ENCODE results near the gene PSMC5. TPM values are rescaled to one million over a fixed set of nuclear protein-coding genes. Genes with fewer than 3 reads are reported as not detected.
"Not testable (repeated sequence)": the region's sequence is repeated elsewhere in the genome, so short reads cannot be mapped to it uniquely, and the experiment has no call there.

PSMC5 gene
- total and polyA plus RNA-seq, 10 of the 15 experiments (the other 5 are each of a cell fraction or from before 2014, with no cell fraction given), result 55.0 to 266 (median 148) TPM

DNA sequence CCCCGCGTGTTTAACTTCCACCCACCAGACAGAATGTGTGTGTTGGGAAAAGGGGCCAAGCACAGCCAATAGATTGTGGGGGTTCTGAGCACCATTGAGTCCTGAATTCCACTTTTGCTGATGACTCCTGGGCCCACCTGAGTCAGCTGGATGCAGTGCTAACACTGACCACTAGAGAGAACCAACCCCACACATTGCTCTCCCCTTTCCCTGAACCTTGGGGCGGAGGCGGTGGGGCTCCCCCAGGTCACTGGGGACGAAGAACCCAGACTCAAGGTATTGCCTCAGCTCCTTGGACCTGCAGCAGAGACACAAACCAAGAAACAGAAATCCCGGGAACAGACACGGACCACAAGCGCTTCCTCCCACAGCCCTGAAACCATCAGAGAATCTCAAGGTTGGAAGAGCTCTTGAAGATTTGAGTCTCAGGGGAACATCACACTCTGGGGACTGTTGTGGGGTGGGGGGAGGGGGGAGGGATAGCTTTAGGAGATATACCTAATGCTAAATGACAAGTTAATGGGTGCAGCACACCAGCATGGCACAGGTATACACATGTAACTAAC is 46.9 kb downstream of the PSMC5 start:
- POLR2A ChIA-PET; H3K79me2 ChIP-seq (ENCODE audit: control insufficient read depth, insufficient read depth, low read length); in situ Hi-C loops (cut with MboI); DNase-seq (ENCODE audit: low read depth, low spot score); H3K27ac ChIP-seq (ENCODE audit: control insufficient read depth, insufficient read depth); H2AFZ ChIP-seq (ENCODE audit: control insufficient read depth, low read depth, low read length); H3K36me3 ChIP-seq (ENCODE audit: control insufficient read depth in 2 of 2, insufficient read depth in 2 of 2, low read length in 1 of 2); H3K4me3 ChIP-seq; H3K4me1 ChIP-seq (ENCODE audit: control insufficient read depth, insufficient read depth, low read length); BruUV-seq (replicated peaks); H3K27me3 ChIP-seq (replicated peaks in 1 of 2; ENCODE audit: control insufficient read depth in 2 of 2, insufficient read depth in 2 of 2, low read length in 1 of 2); RAD21 ChIA-PET (ENCODE audit: unreplicated experiment); FAIRE-seq; H3K9ac ChIP-seq (ENCODE audit: control insufficient read depth, insufficient read depth, low read length); H3K4me2 ChIP-seq (ENCODE audit: control insufficient read depth, insufficient read depth); H4K20me1 ChIP-seq (ENCODE audit: control insufficient read depth, insufficient read depth); H3K9me3 ChIP-seq (replicated peaks; ENCODE audit: control insufficient read depth, insufficient read depth, low read length); intact Hi-C loops (cut with micrococcal nuclease; ENCODE audit: unreplicated experiment): not testable (repeated sequence)
- CTCF ChIA-PET, result interaction anchor here (0.6 to 1.4 kb wide), 5 partner anchors 8 to 259 kb away, joined by 3 to 6 read pairs (median 4); no protein-coding TSS in a partner anchor
- 23% methylated on average over 6 of the region's 8 CpGs for WGBS (ENCODE audit: insufficient coverage, insufficient replicate concordance, low lambda C conversion rate, missing lambda C conversion rate)
- peak; percentile 61 for TF ChIP-seq MEF2B (IDR thresholded peaks at IDR 0.05; ENCODE audit: partially characterized antibody, poor library complexity, severe bottlenecking)
- SMC1A ChIA-PET (ENCODE audit: uncharacterized antibody, unreplicated experiment), result interaction anchor here (0.6 kb wide), 1 partner anchor 74 kb away, joined by 3 read pairs; no protein-coding TSS in a partner anchor
- peak; percentile 94 for ATAC-seq

DNA sequence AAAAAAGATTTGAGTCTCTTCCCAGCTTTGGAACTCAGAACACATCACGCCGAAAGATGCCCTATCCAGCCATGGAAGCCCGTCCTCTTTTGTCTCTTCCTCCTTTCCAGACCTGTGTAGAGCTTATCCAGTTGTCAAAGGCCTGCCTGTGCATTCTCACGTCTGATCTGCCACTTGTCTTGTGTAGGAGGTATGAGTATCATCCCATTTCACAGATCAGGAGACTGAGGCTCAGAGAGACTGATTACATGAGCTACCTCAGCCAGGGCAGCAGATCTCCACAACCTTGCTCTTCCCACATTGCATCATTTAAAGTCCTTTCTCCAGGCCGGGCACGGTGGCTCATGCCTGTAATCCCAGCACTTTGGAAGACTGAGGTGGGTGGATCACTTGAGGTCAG is 47.5 kb downstream of the PSMC5 start:
- in situ Hi-C loops (cut with MboI); H3K79me2 ChIP-seq (ENCODE audit: control insufficient read depth, insufficient read depth, low read length); BruUV-seq (replicated peaks); H3K27ac ChIP-seq (ENCODE audit: control insufficient read depth, insufficient read depth); H3K27me3 ChIP-seq (replicated peaks in 1 of 2; ENCODE audit: control insufficient read depth in 2 of 2, insufficient read depth in 2 of 2, low read length in 1 of 2); FAIRE-seq; ATAC-seq; RAD21 ChIA-PET (ENCODE audit: unreplicated experiment); H4K20me1 ChIP-seq (ENCODE audit: control insufficient read depth, insufficient read depth); POLR2A ChIA-PET; H3K36me3 ChIP-seq (ENCODE audit: control insufficient read depth in 2 of 2, insufficient read depth in 2 of 2, low read length in 1 of 2); H2AFZ ChIP-seq (ENCODE audit: control insufficient read depth, low read depth, low read length); intact Hi-C loops (cut with micrococcal nuclease; ENCODE audit: unreplicated experiment); DNase-seq (ENCODE audit: low read depth, low spot score); H3K4me3 ChIP-seq; H3K9ac ChIP-seq (ENCODE audit: control insufficient read depth, insufficient read depth, low read length); H3K9me3 ChIP-seq (replicated peaks; ENCODE audit: control insufficient read depth, insufficient read depth, low read length); H3K4me1 ChIP-seq (ENCODE audit: control insufficient read depth, insufficient read depth, low read length); H3K4me2 ChIP-seq (ENCODE audit: control insufficient read depth, insufficient read depth): not testable (repeated sequence)
- 24% methylated on average over 6 of the region's 6 CpGs for WGBS (ENCODE audit: insufficient coverage, insufficient replicate concordance, low lambda C conversion rate, missing lambda C conversion rate)
- SMC1A ChIA-PET (ENCODE audit: uncharacterized antibody, unreplicated experiment), result interaction anchor here (0.6 kb wide), 1 partner anchor 75 kb away, joined by 3 read pairs; no protein-coding TSS in a partner anchor
- CTCF ChIA-PET, result interaction anchor here (0.6 to 1.4 kb wide), 6 partner anchors 9 to 259 kb away, joined by 3 to 6 read pairs (median 4); no protein-coding TSS in a partner anchor

DNA sequence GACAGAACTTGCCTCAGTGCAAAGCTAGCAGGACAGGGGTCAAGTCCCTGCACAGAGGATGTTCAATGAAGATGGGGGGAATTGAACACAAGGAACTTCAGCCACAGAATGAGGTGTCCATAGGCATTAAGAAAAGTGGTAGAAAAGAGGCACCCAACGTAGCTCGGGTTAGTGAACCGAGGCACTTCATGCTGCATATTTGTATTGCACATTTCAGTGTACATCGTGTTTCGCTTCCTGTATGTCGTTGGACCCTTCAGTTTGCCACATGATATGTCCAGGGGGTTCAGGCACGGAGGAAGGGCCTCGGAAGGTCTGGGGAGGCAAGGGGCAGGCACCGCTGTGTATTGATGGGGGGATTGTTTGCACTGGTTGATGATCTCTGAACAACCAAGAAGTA is 51.2 kb downstream of the PSMC5 start:
- H3K9me3 ChIP-seq (replicated peaks; ENCODE audit: control insufficient read depth, insufficient read depth, low read length); H3K4me1 ChIP-seq (ENCODE audit: control insufficient read depth, insufficient read depth, low read length); H3K27me3 ChIP-seq (replicated peaks in 1 of 2; ENCODE audit: control insufficient read depth in 2 of 2, insufficient read depth in 2 of 2, low read length in 1 of 2); in situ Hi-C loops (cut with MboI); H3K79me2 ChIP-seq (ENCODE audit: control insufficient read depth, insufficient read depth, low read length); H3K36me3 ChIP-seq (ENCODE audit: control insufficient read depth in 2 of 2, insufficient read depth in 2 of 2, low read length in 1 of 2); RAD21 ChIA-PET (ENCODE audit: unreplicated experiment); H2AFZ ChIP-seq (ENCODE audit: control insufficient read depth, low read depth, low read length); H4K20me1 ChIP-seq (ENCODE audit: control insufficient read depth, insufficient read depth); H3K9ac ChIP-seq (ENCODE audit: control insufficient read depth, insufficient read depth, low read length); H3K4me3 ChIP-seq; BruUV-seq (replicated peaks); FAIRE-seq; POLR2A ChIA-PET; intact Hi-C loops (cut with micrococcal nuclease; ENCODE audit: unreplicated experiment); H3K27ac ChIP-seq (ENCODE audit: control insufficient read depth, insufficient read depth); DNase-seq (ENCODE audit: low read depth, low spot score): not testable (repeated sequence)
- SMC1A ChIA-PET (ENCODE audit: uncharacterized antibody, unreplicated experiment), result interaction anchor here (0.7 kb wide), 1 partner anchor 13 kb away, joined by 3 read pairs; no protein-coding TSS in a partner anchor
- ATAC-seq, result peak; percentile 35; the same call in 2 of the 3 replicates
- CTCF ChIA-PET, result interaction anchor here (0.9 to 3.8 kb wide), 4 partner anchors 11 to 27 kb away, joined by 3 to 20 read pairs (median 4); no protein-coding TSS in a partner anchor
- 0 out of 2 replicates have a peak overlapping the region, but pooled peaks have one; percentile 7 for H3K4me2 ChIP-seq (ENCODE audit: control insufficient read depth, insufficient read depth)
- WGBS (ENCODE audit: insufficient coverage, insufficient replicate concordance, low lambda C conversion rate, missing lambda C conversion rate), result 7% methylated on average over 9 of the region's 9 CpGs
